Diencephalon (tissue), 1 donor: ENCODE results near the gene HAUS7. TPM values are rescaled to one million over a fixed set of nuclear protein-coding genes. Genes with fewer than 3 reads are reported as not detected.

ENCODE experiments used
- small RNA-seq: library from RNA; depleted of rRNA; stranded (forward); fragments of <200 nt; gene quantifications from one replicate; pipeline ENCODE3, GENCODE V24; 2014
- total RNA-seq: library from RNA; depleted of rRNA; stranded (reverse); fragments of >200 nt; gene quantifications from one replicate; pipeline ENCODE4 v1.2.3, GENCODE V29; 2014

HAUS7 gene
- total RNA-seq = 6.5 TPM

DNA sequence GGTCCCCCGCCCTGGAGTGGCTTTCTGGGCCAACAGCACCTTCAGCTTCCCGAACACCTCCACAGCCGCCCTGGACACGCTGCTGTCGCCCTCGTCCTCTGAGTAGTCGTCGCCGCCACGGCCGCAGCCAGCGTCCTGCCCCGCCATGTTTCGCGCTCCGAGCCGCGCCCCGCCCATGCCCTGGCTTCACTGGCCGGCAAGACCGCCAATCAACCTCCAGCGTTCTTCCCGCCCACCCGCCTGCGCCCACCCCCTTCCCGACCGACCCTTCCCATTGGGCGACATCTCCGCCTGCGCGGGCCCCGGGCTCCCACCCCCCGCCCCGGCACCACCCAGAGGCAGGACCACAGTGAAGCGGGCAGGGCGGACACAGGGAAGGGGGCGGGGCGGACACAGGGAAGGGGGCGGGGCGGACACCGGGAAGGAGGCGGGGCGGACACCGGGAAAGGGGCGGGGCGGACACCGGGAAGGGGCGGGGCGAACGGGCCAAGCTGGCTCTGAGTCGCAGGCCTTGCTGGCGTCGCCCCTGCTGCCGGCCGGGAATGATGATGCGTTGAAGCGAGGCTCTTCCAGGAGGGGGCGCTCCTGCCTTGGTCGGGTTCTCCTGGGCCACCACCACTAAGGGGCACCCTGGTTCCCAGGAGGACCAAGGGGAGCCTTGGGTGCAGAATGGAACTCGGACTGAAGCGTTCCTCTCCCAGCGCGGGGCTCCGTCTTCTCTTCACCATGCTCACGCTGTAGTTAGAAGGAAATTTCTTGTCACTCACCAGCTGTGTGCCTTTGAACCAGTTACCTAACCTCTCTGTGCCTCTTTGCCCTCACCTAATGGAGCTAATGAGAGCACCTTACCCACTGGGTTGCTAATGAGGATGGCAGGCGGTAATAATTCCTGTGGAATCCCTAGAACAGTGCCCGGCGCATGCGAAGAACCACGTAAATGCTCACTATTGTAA is at the start of gene HAUS7:
TSS of gene HAUS7 (minus strand) at position 166 of the 953 bp plus-strand sequence. CDS start at position 147, 19 bp downstream.

GRCh38 chrX:153517423-153517822 is 47.0 kb upstream of the HAUS7 start, which contains the start of gene ATP2B3:
Gene ATP2B3, plus strand, starts transcription at chrX:153517642. Its CDS starts 18,606 bp downstream, at chrX:153536248.

DNA sequence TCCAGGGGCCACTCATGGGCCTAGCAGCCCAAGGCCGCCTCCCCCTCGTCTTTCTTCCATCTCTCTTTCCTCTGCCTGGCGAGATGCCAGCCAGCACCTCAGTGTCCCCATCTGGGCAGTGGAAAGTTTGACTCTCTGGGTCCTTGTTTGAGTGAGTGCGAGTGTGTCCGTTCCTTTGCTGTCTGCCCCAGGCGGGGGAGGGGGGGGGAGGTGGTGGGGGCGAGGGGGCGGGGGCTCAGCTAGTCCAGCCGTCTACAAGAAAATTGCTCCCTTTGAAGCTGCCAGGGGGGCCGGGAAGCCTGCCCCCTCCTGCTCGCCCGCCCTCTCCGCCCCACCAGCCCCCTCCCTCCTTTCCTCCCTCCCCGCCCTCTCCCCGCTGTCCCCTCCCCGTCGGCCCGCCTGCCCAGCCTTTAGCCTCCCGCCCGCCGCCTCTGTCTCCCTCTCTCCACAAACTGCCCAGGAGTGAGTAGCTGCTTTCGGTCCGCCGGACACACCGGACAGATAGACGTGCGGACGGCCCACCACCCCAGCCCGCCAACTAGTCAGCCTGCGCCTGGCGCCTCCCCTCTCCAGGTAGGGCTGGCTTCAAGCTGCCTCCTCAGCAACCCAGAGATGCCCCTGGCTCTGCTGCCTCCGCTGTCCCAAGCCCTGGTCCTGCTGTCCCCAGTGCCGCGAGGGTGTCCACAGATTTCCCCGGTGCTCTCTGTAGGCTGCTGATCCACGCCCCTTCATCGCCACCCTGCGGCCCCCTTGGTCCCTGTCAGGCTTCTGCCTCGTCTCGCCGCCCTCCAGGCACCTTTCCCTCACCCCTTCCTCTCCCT is 24.4 kb upstream of the HAUS7 start, which contains the start of gene BGN:
TSS of gene BGN (plus strand) at position 440 of the 821 bp plus-strand sequence. CDS start 9,652 bp downstream, outside the sequence.

DNA sequence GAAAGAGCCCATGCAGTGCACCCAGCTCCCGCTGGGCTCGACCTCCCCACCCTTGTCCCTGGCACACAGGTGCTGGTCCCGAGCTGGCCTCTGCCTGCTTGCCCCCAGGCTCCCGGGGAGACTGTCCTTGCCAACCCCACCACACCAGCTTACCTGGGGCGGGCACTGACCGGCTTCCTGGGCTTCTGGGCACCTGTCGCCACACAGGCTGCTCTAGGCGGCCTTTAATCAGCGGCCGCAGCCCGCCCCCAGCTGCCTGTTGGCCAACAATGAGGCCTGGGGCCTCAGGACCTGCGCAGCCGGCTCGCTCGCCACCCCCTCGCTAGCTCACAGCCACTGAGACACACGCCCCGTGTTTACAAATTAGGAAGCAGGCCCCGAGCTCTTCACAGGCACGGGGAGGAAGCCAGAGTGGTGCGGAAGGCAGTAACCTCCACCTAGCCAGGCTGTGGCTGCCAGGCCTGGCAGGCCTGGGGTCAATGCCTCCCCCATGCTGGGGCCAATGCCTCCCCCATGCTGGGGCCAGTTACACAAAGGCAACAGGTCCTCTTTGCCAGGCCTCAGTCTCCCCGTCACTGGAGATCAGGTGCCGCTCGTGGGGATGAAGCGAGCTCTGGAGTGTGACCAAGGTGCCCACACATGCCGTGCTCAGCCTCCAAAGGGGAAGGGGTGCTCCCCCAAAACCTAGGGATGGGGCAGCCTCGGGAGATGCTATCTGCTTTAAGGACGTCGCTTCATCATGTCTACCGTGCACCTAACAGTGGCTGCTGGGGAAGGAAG is 24.3 kb downstream of the HAUS7 start, which contains the start of gene TREX2:
TSS of gene TREX2 (minus strand) at position 201 of the 780 bp plus-strand sequence. CDS start 626 bp downstream, outside the sequence.

DNA sequence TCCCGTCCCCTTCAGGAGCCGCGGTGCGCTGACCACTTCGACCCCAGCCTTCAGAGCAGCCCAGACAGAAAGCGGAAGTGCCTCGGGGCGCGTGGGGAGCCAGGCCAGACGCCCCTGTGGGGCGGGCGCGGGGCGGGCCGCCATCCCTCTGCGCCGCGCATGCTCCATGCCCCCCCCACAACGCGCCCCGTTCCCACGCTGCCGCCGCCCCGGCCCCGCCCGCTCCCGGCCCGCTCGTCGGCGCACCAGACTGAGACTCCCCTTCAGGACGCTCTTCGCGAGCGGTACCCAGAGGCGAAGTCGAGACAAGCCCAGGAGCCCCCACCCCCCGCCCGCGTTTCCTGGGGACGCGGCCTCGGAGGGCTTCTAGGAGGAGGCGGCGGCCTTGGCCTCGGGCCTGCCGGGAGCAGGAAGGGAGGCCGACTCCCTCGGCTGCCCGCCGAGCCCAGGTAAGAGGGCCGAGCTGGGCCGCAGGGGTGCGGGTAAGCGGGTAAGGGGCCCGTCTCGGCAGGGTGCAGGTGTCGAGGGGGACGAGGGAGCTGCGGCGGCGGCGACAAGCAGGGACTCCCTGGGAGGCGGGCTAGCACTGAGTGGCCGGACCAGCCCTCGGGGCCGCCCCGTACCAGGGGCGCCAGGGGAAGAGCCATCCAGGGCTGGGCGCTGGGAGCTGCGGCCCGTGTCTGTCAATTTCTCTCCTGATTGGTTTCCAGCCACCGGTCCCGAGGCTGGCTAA is 59.0 kb downstream of the HAUS7 start, which contains the start of gene ZFP92:
TSS of gene ZFP92 (plus strand) at position 218 of the 733 bp plus-strand sequence. CDS start 6,851 bp downstream, outside the sequence.

GRCh38 chrX:153401133-153401764 is 69.1 kb downstream of the HAUS7 start, which contains the start of gene PNMA6E:
Gene PNMA6E, minus strand, starts transcription at chrX:153401350. Its CDS starts 2,501 bp downstream, at chrX:153398849.

Small RNA genes within 50 kb of the gene (small RNA-seq; reads per million reads assigned to genes)
- gene RN7SL667P = not detected

Other genes with a start within 250 kb of the HAUS7 start
- 6.9 TPM for gene PNMA6F, start 148.8 kb downstream of the HAUS7 start, total RNA-seq
- gene ZNF275, start 136.4 kb downstream of the HAUS7 start, total RNA-seq = 9.5 TPM
- gene PNMA6E, start 69.2 kb downstream of the HAUS7 start, total RNA-seq = not detected
- 1.2 TPM for gene ZFP92, start 59.1 kb downstream of the HAUS7 start, total RNA-seq
- 2.3 TPM for gene TREX2, start 24.5 kb downstream of the HAUS7 start, total RNA-seq
- gene BGN, start 24.4 kb upstream of the HAUS7 start, total RNA-seq = 7.6 TPM
- gene ATP2B3, start 47.1 kb upstream of the HAUS7 start, total RNA-seq = 15.0 TPM
- 19.6 TPM for gene CCNQ, start 128.6 kb upstream of the HAUS7 start, total RNA-seq
- 2.8 TPM for gene DUSP9, start 176.6 kb upstream of the HAUS7 start, total RNA-seq
- 52.6 TPM for gene PNCK, start 203.2 kb upstream of the HAUS7 start, total RNA-seq
- 22.8 TPM for gene SLC6A8, start 217.3 kb upstream of the HAUS7 start, total RNA-seq